Erythroblast (primary cell): ENCODE results near the gene ZNF746.

Experiments
- GATA1 ChIP-seq: IDR thresholded peaks from 2 replicates; pipeline ENCODE4 v1.6.1; 2011; ENCODE audit warnings: low read depth, mild to moderate bottlenecking, control low read depth, low read length, moderate library complexity
- POLR2A ChIP-seq: IDR thresholded peaks from 2 replicates; pipeline ENCODE4 v1.6.1; 2011; ENCODE audit warnings: mild to moderate bottlenecking, low read length

- no peak for TF ChIP-seq POLR2A
- TF ChIP-seq GATA1 = no peak
Measured at GRCh38 chr7:149478754-149479153, 18.9 kb downstream of the ZNF746 start.
